GM21367 (cell line): Measurements from ENCODE around the gene SERPINB6.
"Not testable (repeated sequence)": the region's sequence is repeated elsewhere in the genome, so short reads cannot be mapped to it uniquely, and the experiment has no call there.

ENCODE experiments used
- ATAC-seq: cut with Tn5 transposase; IDR thresholded peaks from one replicate; pipeline ENCODE4 v1.9.1; 2021; ENCODE audit not compliant: unreplicated experiment

The SERPINB6 gene

DNA sequence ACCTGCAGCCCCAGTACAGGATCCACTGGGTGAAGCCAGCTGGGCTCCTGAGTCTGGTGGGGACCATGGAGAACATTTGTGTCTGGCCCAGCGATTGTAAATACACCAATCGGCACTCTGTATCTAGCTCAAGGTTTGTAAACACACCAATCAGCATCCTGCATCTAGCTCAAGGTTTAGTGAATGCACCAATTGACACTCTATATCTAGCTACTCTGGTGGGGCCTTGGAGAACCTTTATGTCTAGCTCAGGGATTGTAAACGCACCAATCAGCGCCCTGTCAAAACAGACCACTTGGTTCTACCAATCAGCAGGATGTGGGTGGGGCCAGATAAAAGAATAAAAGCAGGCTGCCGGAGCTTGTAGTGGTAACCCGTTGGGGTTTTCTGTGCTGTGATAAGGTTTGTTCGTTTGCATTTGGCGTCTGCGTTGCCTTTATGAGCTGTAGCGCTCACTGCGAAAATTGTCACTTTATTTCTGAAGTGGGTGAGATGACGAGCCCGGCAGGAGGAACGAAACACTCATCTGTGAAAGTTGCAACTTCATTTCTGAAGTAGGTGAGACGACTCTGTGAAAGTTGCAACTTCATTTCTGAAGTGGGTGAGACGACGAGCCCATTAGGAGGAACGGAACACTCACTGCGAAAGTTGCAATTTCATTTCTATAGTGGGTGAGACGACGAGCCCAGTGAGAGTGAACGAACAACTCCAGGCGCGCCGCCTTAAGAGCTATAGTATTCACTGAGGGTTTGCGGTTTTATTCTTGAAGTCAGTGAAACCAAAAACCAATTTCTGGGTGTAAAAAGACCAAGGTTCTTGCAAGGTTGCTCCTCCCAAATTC, 31.1 kb downstream of the SERPINB6 start:
- ATAC-seq: peak; percentile 78

DNA sequence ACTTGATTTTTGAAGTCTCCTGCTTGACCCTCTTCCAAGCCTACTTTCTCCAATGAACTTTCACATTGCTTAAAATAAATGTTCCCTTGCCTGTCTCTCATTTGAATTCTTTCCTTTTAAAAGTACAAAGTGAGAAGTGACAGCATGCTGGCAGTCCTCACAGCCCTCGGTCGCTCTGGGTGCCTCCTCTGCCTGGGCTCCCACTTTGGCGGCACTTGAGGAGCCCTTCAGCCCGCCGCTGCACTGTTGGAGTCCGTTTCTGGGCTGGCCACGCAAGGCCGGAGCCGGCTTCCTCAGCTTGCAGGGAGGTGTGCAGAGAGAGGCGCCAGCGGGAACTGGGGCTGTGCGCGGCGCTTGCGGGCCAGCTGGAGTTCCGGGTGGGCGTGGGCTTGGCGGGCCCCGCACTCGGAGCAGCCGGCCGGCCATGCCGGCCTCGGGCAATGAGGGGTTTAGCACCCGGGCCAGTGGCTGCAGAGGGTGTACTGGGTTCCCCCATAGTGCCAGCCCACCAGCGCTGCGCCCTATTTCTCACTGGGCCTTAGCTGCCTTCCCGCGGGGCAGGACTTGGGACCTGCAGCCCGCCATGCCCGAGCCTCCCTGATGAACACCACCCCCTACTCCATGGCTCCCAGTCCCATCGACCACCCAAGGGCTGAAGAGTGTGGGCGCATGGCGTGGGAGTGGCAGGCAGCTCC, 31.9 kb downstream of the SERPINB6 start:
- no peak for ATAC-seq

DNA sequence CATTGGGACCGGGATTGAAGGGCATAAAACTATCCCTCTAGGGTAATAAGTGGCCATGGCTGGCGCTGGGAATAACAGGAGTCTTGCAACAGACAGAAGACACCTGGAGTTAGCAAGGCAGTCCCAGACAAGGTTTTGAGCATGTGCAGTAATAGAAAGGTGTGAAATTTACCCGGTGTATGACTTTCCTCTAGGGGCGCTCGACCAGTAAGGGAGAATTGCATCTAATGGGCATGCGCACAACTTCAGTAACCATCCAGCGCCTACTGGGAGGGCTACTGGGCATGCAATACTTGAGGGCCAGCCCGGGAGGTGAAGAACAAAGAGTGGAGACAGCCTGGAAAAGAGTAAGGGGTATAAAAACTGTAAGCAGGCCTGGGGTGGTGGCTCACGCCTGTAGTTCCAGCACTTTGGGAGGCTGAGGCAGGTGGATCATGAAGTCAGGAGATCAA, 32.7 kb downstream of the SERPINB6 start:
- ATAC-seq: no peak

DNA sequence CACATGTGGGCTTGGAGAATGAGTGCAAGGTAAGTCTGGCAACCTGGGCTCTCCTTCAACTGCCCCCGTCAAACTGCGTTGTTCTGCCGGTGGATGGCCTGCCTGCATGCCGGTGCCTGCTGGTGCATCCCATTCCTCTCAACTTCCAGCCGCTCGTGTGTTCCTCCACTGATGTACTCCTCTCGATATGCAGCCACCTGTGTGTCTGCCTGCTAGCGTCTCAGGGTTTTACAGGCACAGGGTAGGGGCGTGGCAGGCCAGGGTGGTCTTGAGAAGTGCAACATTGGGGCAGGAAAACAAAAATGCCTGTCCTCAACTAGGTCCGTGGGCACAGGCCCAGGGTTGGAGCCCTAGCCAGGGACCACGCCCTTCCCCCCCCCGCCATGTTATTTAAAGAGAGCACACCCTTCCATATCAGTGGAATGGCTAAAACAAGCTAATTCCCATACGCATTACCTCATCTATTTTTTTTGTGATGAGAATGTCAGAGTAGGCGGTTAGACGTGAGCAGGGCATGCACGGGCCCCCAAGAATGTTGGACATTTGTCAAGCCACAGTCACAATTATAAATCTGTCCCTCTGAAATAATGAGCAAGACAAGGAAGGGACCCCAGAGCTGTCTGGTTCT, 33.2 kb downstream of the SERPINB6 start:
- no peak for ATAC-seq

DNA sequence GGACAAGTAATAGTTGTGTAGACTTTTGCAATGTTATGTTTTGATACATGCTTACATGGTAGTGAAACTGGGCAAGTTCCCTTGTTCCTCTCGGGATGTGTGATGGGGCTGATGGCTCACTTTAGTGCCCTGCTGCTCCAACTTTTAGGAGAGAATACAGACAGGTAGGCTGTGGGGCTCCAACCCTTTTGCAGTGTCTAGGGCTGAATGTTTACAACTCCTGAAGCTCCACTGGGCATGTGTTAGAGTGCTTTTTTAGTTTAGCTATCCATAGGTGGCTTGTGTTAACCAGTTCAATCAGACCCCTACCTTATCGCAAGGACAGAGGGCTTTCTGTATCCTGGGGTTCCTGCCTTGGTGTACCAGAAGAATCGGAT, 33.8 kb downstream of the SERPINB6 start:
- ATAC-seq: no peak

DNA sequence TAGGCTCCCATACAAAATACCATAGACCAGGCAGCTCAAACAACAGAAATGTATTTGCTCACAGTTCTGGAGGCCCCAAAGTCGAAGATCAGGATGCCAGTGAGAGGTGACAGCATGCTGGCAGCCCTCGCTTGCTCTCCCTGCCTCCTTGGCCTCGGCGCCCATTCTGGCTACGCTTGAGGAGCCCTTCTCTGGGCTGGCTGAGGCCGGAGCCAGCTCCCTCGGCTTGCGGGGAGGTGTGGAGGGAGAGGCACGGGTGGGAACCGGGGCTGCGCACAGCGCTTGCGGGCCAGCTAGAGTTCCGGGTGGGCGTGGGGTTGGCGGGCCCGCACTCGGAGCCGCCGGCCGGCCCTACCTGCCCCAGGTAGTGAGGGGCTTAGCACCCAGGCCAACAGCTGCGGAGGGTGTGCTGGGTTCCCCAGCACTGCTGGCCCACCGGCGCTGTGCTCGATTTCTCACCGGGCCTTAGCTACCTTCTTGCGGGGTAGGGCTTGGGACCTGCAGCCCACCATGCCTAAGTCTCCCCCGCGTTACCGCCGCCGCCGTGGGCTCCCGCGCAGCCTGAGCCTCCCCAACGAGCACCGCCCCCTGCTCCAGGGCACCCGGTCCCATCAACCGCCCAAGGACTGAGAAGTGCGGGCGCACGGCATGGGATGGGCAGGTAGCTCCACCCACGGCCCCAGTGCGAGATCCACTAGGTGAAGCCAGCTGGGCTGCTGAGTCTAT, 35.6 kb downstream of the SERPINB6 start:
- ATAC-seq: no peak

DNA sequence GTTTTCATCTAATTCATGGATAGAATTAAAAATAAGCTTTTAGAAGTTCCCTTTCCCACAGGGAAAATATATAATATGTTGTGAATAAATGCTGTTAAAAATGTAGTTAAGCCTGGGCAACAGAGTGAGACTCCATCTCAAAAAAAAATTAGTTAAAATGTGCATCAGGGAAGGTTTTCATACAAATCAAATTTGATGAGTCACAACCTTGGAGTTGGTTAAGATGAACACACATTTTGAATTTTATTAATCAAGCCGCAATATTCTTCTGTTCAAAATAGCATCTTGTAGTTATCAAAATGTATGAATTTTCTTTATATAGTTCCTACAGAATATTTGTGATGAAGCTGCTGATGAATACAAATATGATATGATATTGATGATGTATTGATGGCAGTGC, 37.3 kb downstream of the SERPINB6 start:
- no peak for ATAC-seq

DNA sequence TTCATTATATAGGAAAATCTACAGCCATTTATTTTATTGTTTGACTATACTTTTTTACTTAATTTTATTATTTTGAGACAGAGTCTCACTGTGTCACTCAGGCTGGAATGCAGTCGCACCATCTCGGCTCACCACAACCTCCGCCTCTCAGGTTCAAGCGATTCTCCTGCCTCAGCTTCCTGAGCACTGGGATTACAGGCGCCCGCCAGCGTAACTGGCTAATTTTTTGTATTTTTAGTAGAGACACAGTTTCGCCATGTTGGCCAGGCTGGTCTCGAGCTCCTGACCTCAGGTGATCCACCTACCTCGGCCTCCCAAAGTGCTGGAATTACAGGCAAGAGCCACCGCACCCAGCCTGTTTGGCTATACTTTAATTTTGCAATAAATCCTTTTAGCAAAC, 38.5 kb downstream of the SERPINB6 start:
- not testable (repeated sequence) for ATAC-seq

DNA sequence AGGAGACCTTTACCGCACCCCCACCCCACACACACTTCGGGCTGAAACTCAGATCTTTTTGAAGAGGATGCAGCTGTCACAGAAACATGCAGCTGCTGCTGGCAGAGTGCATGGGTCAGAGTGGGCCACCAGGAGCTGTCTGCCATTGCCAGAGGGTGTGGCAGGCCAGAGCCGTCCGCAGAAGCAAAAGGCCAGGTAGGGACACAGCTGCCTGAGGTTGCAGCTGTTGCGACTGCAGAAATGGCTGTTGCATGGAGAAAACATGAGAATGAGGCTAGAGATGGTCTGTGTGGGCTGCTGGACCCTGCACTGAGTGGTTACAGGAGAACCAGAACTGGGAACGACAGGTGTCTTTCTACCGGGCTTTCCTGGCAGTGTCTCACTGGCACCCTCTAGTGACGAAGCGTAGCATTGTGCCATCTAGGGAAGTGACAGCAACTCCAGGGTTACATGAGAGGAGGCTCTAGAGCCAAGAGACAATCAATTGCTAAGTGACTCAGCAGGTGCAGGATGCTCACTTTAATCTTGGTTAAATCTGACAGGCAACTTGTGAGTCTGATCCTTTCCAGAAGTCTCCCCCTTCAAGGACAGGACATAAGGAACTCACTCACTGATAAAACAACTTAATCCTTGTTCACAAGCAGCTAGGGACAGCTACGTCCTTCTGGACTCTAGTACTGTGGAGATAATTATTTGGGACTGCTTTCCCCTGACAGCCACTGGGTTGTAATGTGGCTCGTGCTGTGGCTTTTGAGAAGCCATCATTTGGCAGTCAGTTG, 39.2 kb downstream of the SERPINB6 start:
- ATAC-seq: no peak

DNA sequence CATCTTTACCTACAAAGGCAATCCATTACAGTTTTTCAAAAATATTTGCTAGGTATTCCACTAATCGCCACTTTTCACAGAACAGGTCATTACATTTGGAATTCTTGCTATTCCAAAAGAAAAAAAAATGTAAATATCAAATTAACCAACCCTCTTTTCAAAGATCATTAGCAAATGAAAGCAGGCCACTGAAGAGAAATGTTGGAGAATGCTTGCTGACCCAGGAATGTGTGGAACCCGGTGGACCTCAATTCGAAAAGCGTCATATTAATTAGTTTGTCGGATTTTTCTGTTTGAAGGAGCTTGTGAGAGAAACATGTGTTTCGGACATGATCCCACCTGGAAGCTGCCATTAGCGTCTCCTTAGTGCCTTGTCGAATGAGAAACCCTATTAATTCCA, 40.3 kb downstream of the SERPINB6 start:
- ATAC-seq: no peak

DNA sequence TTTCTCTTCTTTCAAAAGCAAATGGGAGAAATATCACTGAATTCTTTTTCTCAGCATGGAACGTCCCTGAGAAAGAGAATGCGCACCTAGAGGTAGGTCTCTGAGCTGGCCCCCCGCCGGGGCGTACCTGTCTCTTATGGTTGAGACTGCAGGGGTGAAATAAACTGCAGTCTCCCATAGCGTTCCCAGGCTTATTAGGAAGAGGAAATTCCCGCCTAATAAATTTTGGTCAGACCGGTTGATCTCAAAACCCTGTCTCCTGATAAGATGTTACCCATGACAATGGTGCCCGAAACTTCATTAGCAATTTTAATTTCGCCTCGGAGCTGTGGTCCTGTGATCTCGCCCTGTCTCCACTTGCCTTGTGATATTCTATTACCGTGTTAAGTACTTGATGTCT, 43.4 kb downstream of the SERPINB6 start:
- ATAC-seq: not testable (repeated sequence)

DNA sequence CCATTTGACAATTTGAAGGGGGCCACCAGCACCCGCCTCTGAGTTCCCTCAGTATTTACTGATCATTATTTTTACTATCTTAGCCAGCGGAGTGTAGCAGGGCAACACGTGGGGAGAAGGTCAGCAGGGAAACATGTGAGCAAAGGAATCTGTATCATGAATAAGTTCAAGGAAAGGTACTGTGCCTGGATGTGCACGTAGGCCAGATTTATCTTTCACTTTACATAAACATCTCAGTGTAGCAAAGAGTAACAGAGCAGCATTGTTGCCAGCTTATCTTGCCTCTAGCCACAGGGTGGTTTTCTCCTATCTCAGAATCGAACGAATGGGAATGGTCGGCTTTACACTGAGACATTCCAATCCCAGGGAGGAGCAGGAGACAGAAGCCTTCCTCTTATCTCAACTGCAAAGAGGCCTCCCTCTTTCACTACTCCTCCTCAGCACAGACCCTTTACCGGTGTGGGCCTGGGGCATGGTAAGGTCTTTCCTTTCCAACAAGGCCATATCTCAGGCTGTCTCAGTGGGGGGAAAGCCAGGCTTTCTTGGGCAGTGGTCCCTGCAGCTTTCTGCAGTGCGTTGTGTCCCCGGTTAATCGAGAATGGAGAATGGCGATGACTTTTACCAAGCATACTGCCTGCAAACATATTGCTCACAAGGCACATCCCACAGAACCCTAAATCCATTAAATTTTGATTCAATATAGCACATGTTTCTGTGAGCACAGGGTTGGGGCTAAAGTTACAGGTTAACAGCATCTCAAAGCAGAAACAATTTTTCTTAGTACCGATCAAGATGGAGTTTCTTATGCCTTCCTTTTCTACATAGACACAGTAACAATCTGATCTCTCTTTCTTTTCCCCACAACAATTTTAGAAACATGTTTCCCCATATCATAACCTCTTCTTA, 45.3 kb downstream of the SERPINB6 start:
- ATAC-seq: not testable (repeated sequence)

DNA sequence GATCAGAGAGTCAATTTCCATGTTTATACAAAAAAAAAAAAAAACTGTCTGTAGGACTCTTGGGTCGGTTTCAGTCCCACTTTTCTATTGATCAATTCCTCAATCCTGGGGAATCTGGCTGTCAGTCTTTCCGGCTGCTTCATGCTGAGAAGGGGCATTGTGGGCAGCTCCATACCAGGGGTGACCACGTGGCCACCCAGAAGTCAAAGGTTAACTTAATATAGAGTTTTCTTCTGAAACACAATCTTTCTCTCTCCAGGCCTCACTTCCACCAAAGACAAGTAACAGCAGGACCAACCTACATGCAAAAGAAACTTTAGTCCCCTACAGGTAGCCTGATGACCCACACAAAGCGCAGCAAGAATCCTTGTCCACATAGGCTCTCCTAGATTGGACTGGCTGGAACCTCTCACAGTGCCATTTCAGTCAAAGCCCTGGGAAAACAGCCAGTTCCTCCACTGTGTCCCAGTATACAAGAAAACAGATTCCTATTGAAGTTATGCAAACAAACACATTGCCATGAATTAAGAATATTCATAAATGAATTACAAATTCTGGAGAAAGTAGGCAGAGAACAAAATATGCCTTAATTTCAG, 49.7 kb downstream of the SERPINB6 start:
- ATAC-seq: no peak

DNA sequence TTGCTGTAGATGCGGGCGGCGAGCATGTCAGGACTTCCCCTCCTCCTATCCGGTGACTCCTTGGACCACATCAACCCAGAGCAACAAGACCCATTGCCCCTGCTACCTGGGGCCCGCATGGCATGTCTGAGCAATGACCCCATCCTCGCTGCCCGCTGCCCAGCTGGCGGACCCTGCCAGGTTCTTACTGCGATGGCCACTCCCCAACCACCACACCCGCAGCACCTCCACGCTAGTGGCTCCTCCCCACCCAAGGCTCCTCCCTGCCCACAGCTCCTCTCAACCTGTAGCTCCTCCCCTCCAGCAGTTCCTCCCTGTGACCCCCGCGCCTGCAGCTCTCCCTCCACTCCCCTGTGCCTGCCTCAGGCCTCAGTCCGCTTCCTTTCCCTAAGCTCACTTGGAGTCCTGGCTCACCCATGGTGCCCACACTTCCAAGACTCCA, 50.7 kb downstream of the SERPINB6 start:
- ATAC-seq: no peak

DNA sequence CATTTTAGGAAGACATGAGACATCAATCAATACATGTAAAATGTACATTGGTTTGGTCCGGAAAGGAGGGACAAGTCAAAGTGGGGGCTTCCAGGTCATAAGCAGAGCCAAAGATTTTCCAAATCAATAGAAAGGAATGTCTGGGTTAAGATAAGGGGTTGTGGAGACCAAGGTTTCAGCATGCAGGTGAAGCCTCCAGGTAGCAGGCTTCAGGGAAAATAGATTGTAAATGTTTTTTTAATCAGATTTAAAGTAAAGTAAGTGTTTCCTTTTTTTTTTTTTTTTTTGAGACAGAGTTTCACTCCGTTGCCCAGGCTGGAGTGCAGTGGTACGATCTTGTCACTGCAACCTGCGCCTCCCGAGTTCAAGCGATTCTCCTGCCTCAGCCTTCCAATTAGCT, 51.5 kb downstream of the SERPINB6 start:
- no peak for ATAC-seq

DNA sequence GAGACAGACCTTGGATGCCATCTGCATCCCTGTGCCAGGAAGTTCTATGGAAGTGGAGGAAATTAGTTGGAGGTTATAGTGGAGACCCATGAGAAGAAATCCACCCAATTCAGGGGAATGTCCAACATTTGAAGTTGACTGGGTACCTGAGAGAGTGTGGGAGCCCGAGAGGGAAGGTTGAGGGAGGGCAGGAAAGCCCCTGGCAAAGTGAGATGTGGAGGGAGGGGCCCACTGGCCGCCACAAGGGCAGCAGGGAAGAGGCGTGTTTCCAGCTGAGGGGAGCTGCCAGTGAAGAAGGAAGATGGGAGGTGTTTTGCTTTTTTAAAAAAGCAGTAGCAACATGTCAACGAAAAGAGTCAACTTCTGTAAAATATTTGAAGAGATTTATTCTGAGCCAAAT, 52.0 kb downstream of the SERPINB6 start:
- no peak for ATAC-seq

DNA sequence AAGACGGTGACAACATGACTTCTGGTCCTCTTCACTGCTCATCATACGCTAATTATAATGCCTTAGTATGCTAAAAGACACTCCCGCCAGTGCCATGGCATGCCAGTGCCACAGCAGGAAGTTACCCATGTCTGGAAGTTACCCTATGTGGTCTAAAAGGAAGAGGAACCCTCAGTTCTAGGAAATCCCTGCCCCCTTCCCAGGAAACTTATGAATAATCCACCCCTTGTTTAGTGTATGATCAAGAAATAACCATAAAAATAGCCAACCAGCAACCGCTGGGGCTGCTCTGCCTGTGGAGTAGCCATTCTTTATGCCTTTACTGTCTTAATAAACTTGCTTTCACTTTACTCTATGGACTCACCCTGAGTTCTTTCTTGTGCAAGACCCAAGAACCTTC, 52.4 kb downstream of the SERPINB6 start:
- ATAC-seq: no peak

DNA sequence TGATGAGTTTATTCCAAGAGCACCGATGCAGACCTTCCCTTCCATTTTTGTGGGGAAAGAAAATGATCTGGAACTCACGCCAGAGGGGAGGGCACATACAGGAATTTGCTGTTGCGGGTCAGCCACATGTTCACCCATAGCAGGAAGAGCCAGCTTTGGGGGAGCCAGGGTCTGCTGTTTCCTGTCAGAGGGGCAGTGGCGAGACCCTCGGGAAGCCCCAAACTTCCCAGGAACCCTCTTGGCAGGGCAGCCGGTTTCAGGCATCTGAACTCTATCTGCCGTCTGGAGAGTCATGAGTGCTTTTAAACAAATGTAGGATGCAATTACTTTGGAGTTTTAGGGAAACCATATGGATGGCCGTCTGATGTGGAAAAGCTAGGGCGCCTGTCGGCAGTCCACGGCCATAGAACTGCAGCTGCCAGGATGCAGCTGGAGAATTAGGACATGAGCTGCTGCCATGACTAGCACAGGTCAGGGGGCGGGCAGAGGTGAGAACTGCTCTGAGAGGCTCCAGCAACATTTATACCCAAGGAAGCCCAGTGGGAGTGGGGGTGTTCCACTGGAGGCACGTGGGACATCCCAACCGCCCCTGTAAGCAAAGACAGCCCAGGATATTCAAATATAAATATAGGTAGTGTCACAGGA, 53.4 kb downstream of the SERPINB6 start:
- no peak for ATAC-seq

DNA sequence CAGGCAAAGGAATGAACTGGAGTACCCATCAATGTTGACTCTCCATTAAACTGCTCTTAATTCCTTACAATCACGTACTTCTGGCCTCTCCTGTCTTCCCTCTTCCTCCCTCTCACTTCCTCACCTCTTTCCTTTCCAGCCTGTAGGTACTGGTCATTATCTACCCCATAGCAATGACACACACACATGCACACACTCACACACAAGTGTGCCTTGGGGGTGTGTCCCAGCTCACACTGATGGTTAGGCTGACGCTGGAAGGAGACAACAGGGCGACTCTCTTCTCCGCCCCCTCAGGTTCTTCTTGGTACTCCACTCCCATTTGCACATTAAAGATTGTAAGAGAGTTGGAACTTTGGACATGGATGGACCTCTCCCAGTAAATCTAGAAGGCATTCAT, 54.3 kb downstream of the SERPINB6 start:
- ATAC-seq: no peak
